Omental fat pad (tissue), 4 donors: ENCODE measurements around the gene ARHGAP42. TPM values are rescaled to one million over a fixed set of nuclear protein-coding genes. Genes with fewer than 3 reads are reported as not detected.
A peak's percentile ranks its signal among the peaks of the same experiment; 100 is the strongest.

Experiments
- ATAC-seq: fragments of 150-250 bp; one replicate; pipeline ENCODE4 v1.9.1; 2016; ENCODE audit warnings: mild to moderate bottlenecking, moderate library complexity; ENCODE audit not compliant: low FRiP score
- DNase-seq: peaks from one replicate; pipeline ENCODE4 v3.0.0-alpha.2; 2019; ENCODE audit warnings: low spot score
- total RNA-seq, 4 donors: library from RNA; depleted of rRNA; stranded (reverse); fragments of >200 nt; gene quantifications; one replicate each; pipeline ENCODE4 v1.1.0, GENCODE V29; 2016
- TF ChIP-seq, protein P1 (sequence below), 3 donors: fragments of 450-650 bp; IDR thresholded peaks; one replicate each; pipeline ENCODE4 v1.5.1; 2016 to 2017; ENCODE audit warnings: antibody characterized with exemption in 3 of 3, mild to moderate bottlenecking in 3 of 3, moderate library complexity in 2 of 3

The ARHGAP42 gene
- total RNA-seq, 4 donors from 2014 or later, result 9.6 to 47.4 (median 15.7) TPM

DNA sequence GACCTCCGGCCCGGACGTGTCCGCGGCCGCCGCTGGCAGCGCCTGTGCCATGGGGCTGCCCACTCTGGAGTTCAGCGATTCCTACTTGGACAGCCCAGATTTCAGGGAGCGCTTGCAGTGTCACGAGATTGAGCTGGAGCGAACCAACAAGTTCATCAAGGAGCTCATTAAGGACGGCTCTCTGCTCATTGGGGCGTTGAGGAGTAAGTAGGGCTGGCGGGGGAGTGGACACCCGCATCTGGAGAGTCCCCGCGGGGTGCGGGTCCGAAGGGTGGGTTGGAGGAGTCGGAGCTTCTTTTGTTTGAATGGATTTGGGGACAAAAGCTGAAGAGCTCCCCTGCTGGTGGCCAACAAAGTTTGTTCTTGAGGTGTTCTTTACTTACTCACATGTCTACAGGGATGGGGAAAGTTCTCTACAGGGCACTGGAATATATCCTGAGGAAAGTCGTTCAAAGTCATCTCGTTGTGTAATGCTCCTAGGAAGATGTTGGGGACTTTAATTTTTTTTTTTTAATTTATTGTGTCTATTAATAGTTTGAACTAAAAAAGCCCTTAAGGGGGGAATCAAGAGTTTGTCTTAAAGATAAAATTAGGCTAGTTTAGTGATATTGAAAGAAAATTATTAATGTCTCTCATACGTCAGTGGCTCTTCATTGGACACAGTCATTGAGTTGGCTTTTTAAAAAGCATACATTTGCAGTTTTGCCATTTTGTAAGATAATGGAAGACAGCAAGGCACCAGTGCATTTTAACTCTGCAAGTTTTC, 725 bp downstream of the ARHGAP42 start:
- peak; percentile 68 for ATAC-seq
- TF ChIP-seq, protein P1, sequence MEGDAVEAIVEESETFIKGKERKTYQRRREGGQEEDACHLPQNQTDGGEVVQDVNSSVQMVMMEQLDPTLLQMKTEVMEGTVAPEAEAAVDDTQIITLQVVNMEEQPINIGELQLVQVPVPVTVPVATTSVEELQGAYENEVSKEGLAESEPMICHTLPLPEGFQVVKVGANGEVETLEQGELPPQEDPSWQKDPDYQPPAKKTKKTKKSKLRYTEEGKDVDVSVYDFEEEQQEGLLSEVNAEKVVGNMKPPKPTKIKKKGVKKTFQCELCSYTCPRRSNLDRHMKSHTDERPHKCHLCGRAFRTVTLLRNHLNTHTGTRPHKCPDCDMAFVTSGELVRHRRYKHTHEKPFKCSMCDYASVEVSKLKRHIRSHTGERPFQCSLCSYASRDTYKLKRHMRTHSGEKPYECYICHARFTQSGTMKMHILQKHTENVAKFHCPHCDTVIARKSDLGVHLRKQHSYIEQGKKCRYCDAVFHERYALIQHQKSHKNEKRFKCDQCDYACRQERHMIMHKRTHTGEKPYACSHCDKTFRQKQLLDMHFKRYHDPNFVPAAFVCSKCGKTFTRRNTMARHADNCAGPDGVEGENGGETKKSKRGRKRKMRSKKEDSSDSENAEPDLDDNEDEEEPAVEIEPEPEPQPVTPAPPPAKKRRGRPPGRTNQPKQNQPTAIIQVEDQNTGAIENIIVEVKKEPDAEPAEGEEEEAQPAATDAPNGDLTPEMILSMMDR (IDR thresholded peaks at IDR 0.05), result no peak

DNA sequence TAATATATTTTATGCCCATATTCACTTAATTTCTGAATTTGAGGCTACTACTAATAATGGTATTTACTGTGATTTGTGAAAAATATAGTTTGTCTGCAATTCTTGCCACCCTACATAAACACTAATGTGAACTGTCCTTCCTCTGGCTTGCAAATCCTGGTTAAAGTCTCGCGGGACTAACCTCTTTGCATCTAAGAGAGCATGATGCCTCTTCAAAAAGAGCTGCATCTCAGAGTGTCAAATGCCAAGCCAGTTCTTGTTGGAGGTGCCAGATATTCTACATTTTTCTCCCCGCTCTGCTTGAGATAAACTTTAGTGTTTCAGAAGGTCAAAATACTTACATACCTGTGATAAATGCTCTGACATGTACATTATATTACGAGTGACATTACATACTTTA, 2.1 kb downstream of the ARHGAP42 start:
- DNase-seq, result no peak
- ATAC-seq, result no peak
- TF ChIP-seq, protein P1 (IDR thresholded peaks at IDR 0.05), result no peak

More for the DNA sequence above, 725 bp downstream of the ARHGAP42 start:
- DNase-seq, result no peak

DNA sequence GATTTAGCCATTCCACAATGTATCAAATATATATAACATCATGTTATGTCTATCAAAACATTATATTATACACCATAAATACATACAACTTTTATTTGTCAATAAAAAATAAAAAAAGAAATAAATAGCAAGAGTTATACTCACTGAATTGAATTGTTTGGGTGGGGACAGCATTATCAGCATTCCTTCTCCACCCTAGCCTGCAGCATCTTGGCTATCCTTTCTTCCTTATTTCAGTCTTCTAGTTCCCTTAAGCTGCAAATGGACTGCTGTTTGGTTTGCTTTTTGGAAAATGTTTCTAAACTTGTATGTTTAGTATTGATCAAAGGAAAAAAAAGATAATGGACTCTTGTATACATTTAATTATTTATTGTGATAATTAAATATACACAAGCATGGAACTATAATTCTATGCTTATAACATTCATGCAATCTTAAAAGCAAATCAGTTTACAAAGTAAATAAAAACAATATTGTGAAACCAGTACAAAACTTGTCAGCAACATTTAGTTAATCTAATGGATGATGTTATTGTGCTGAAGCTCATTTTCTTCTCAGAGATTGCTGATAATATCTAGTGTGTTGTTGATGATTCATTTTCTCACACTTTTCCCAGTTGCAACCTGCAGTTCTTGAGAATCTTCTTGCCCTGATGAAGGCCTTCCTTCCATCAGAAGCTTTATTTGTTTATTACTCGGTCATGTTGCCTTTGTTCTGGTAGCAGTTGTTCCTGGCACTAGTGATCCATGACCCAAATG, 5.0 kb downstream of the ARHGAP42 start:
- ATAC-seq (no peak), DNase-seq (no peak)
- TF ChIP-seq, protein P1 (IDR thresholded peaks at IDR 0.05), result no peak

DNA sequence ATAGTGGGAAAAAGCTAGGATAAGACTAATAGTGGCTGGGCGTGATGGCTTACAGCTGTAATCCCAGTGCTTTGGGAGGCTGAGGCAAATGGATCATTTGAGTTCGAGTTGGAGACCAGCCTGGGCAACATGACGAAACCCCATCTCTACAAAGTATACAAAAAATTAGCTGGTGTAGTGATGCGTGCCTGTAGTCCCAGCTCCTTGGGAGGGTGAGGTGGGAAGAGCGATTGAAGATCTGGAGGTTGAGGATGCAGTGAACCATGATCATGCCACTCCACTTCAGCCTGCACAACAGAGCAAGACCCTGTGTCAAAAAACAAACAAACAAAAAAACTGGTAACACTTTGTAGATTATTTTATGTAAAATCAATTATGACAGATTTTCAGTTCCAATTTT, 8.8 kb downstream of the ARHGAP42 start:
- DNase-seq, result no peak
- TF ChIP-seq, protein P1 (IDR thresholded peaks at IDR 0.05), result no peak
- no peak for ATAC-seq

DNA sequence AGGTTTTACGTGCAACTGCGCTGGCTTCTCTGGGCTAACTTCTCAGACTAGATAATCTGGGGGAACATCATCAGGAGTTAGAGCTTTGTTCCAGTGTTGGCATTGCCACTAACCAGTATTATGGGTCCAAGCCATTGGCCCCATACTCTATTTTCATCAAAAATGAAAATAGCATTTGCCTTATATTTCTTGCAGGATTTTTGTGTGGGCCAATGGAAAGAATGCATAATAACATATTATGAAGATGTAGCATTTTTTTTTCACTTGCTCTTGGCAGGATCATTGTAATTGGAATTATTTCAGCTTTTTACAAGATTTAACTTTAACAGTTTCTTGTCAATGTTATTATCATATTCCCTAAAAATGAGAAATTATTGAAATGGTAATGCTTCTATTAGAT, 16.1 kb downstream of the ARHGAP42 start:
- no peak for ATAC-seq
- TF ChIP-seq, protein P1 (IDR thresholded peaks at IDR 0.05), result no peak
- DNase-seq, result no peak

DNA sequence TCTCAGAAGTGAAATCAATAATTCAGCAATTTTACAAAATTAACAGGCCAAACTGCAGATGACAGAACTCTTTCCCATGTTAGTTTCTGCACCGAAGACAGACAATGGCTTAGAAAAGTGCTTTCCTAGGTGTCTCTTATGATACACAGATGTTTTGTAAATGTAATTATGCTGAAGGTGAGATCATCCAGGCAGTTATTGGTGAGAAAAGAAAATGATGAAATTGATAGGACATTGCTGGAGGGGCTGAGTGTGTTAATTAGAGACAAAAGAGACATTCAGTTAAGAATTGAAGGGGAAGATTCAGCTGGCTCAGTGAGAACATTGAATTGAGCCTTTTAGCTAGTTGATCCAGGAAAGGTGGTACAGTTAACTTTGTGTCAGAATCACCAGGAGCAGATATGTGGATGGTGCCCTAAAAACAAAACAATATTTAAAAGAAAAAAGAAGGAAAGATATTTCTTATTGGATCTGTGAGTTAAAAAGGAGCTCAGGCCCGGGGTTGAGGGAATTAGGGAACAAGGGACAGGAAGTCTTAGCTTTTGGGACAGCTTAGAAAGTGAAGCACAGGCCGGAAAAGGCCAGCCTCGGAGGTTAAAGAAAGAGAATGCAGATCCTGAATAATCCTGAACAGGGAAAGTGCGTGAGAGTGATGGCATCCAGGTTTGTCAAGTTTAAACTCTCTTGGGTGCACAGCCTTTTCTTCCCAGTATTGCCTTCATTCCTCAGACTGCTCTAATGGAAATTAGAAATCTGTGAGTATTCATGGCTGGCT, 16.9 kb downstream of the ARHGAP42 start:
- ATAC-seq, result no peak
- TF ChIP-seq, protein P1 (IDR thresholded peaks at IDR 0.05), result no peak
- DNase-seq, result no peak
